Parathyroid adenoma (tissue), 2 donors: ENCODE results near the gene OBSCN.

Experiments
- H2AFZ ChIP-seq: fragments of 300-600 bp; sonication (generic); one replicate; pipeline ENCODE4 v1.7.0; 2017; ENCODE audit warnings: antibody characterized with exemption, mild to moderate bottlenecking
- H3K27ac ChIP-seq: fragments of 300-600 bp; sonication (generic); one replicate; pipeline ENCODE4 v1.7.0; 2017
- H3K27me3 ChIP-seq: fragments of 300-600 bp; sonication (generic); one replicate; pipeline ENCODE4 v1.7.0; 2017; ENCODE audit warnings: low read length; ENCODE audit not compliant: control insufficient read depth, insufficient read depth
- H3K36me3 ChIP-seq: fragments of 300-600 bp; sonication (generic); one replicate; pipeline ENCODE4 v1.7.0; 2017; ENCODE audit warnings: low read length; ENCODE audit not compliant: control insufficient read depth, insufficient read depth
- H3K4me1 ChIP-seq: fragments of 300-600 bp; sonication (generic); one replicate; pipeline ENCODE4 v1.7.0; 2017; ENCODE audit warnings: control low read depth
- H3K4me2 ChIP-seq: fragments of 300-600 bp; sonication (generic); one replicate; pipeline ENCODE4 v1.7.0; 2017; ENCODE audit warnings: low read length
- H3K4me3 ChIP-seq: fragments of 300-600 bp; sonication (generic); one replicate; pipeline ENCODE4 v1.7.0; 2017; ENCODE audit warnings: low read depth, low read length
- H3K79me2 ChIP-seq: fragments of 300-600 bp; sonication (generic); one replicate; pipeline ENCODE4 v1.7.0; 2017; ENCODE audit warnings: control low read depth
- H3K9ac ChIP-seq: fragments of 300-600 bp; sonication (generic); one replicate; pipeline ENCODE4 v1.7.0; 2017; ENCODE audit warnings: mild to moderate bottlenecking
- H3K9me3 ChIP-seq: fragments of 300-600 bp; sonication (generic); one replicate; pipeline ENCODE4 v1.7.0; 2017; ENCODE audit warnings: low read length; ENCODE audit not compliant: control insufficient read depth
- CTCF ChIP-seq: fragments of 300-600 bp; sonication (generic); IDR thresholded peaks from one replicate; pipeline ENCODE4 v1.7.0; 2017; ENCODE audit warnings: antibody characterized with exemption, mild to moderate bottlenecking
- donor health status: primary hyperparathyroidism.

OBSCN gene

DNA sequence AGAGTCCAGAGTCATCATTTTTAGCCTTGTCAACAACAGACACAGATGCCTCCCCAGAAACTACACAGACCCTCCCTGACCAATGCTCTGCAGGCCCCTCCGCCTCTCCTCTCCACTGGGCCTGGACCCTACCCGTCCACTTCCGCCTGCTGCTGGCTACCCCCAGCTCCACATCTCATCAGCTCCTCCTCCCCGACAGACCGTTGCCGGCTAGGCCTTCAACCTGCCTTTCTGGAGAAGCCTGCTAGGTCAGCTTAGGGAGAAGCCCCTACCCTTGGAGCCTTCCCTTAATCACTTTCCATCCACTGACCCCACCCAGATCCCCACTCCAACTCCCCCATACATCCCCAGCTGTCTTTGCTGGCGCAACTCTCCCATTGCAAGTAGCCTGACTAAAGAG is 207.4 kb downstream of the OBSCN start:
- Histone ChIP-seq H3K4me2 (no peak overlapping the region), H3K4me1 (no peaks in the 10 kb centered on the region), H3K9me3 (no peaks in the 10 kb centered on the region), H3K79me2 (no peaks in the 10 kb centered on the region), H3K27me3 (no peaks in the 10 kb centered on the region), H2AFZ (no peak overlapping the region), H3K36me3 (no peaks in the 10 kb centered on the region), H3K27ac (no peak overlapping the region), H3K4me3 (no peak overlapping the region), H3K9ac (no peak overlapping the region)
- no peak for TF ChIP-seq CTCF

GRCh38 chr1:228415853-228416216 is 208.0 kb downstream of the OBSCN start:
- no peak for TF ChIP-seq CTCF
- Histone ChIP-seq H3K9me3 (no peaks in the 10 kb centered on the region), H2AFZ (peak overlapping the region; percentile 64), H3K4me3 (peak overlapping the region; percentile 42), H3K9ac (no peak overlapping the region), H3K27me3 (no peaks in the 10 kb centered on the region), H3K79me2 (no peaks in the 10 kb centered on the region), H3K27ac (no peak overlapping the region), H3K36me3 (no peaks in the 10 kb centered on the region), H3K4me1 (no peaks in the 10 kb centered on the region), H3K4me2 (peak overlapping the region; percentile 71)

DNA sequence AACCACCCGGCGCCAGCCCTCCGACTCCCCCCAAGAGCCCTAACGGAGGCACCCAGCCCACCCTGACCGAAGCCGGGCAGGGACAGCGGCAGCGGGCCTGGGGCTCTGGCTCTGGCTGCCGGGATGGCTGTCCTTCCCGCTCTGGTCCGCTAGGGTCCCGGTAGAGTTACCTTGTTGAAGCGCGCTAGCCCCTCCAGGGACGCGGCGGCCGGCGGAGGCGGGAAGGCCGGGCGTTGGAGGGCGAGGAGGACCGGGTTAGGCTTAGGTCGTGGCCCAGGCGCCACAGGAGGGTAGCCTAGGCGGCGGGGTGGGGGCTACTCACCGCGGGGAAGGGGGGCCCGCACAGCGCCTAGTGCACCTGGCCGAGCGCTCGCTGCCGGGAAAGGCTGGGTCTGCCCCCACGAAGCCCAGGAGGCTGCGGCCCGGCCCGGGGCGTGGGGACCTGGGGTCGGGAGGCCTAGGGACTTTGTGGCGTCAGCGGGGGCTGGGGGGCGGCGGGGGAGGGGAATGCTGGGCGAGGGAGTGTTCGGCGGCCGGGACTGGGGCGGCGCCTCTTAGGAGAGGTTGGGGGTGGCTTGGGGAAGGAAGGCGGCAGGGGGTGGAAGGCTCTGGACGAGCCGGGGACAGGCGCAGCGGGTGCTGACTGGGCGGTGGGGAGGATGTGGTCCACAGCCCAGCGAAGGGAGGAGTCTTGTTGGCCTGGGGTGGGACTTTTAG is 208.5 kb downstream of the OBSCN start, which contains the start of gene TRIM17:
Gene TRIM17 (minus strand): TSS at position 645 of the 717 bp plus-strand sequence. CDS start 1,789 bp downstream, outside the sequence.
- peak within 1 kb of the TSS; percentile 71 for H3K4me2 ChIP-seq
- no peak within 1 kb of the TSS for H3K27ac ChIP-seq
- peak; percentile 8 for TF ChIP-seq CTCF
- no peaks in the 10 kb centered on the region for H3K4me1 ChIP-seq
- no peak within 1 kb of the TSS for H3K9ac ChIP-seq
- no peaks in the 10 kb centered on the region for H3K9me3 ChIP-seq
- H3K36me3 ChIP-seq = no peaks in the 10 kb centered on the region
- H2AFZ ChIP-seq = peak within 1 kb of the TSS; percentile 64
- no peaks in the 10 kb centered on the region for H3K79me2 ChIP-seq
- no peaks in the 10 kb centered on the region for H3K27me3 ChIP-seq
- H3K4me3 ChIP-seq = peak within 1 kb of the TSS; percentile 42

DNA sequence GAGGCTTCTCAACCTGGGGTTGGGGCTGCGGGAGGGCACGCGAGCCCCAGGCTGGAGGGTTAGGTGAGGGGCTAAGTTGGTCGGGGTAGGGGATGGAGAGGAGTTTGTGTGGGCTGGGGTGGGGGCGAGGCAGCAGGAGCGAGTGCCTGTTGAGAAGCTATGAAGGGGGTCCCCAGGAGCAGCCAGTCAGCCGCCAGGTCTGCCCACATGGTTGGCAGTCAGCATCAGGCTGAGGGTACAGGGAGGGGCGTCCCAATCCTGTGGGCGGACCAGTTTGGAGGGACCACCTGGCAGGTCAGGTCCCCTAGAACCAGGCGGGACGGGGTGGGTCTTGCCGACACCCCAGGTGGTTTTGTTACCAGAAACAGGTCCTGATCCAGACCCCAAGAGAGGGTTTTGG is 209.2 kb downstream of the OBSCN start:
- Histone ChIP-seq H3K4me2 (no peak overlapping the region), H3K27me3 (no peaks in the 10 kb centered on the region), H3K4me1 (no peaks in the 10 kb centered on the region), H3K27ac (no peak overlapping the region), H3K4me3 (no peak overlapping the region), H2AFZ (no peak overlapping the region), H3K9me3 (no peaks in the 10 kb centered on the region), H3K36me3 (no peaks in the 10 kb centered on the region), H3K9ac (no peak overlapping the region), H3K79me2 (no peaks in the 10 kb centered on the region)
- TF ChIP-seq CTCF = no peak
